C4-2B (cell line): ENCODE measurements around the gene TAAR2.

Source experiments
- ZFX ChIP-seq: fragments of 450-650 bp; IDR thresholded peaks from 2 replicates; pipeline ENCODE4 v1.6.1; 2017
- TF ChIP-seq, protein P1 (sequence below): fragments of 450-650 bp; conservative IDR thresholded peaks from 2 replicates; pipeline ENCODE4 v1.5.1; 2017; ENCODE audit warnings: mild to moderate bottlenecking

GRCh38 chr6:132616677-132617076, 7.4 kb downstream of the TAAR2 start:
- TF ChIP-seq, protein P1, sequence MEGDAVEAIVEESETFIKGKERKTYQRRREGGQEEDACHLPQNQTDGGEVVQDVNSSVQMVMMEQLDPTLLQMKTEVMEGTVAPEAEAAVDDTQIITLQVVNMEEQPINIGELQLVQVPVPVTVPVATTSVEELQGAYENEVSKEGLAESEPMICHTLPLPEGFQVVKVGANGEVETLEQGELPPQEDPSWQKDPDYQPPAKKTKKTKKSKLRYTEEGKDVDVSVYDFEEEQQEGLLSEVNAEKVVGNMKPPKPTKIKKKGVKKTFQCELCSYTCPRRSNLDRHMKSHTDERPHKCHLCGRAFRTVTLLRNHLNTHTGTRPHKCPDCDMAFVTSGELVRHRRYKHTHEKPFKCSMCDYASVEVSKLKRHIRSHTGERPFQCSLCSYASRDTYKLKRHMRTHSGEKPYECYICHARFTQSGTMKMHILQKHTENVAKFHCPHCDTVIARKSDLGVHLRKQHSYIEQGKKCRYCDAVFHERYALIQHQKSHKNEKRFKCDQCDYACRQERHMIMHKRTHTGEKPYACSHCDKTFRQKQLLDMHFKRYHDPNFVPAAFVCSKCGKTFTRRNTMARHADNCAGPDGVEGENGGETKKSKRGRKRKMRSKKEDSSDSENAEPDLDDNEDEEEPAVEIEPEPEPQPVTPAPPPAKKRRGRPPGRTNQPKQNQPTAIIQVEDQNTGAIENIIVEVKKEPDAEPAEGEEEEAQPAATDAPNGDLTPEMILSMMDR, result no peak
- no peak for TF ChIP-seq ZFX
